T-cell (primary cell): ENCODE data around the gene KCNK4. TPM values are rescaled to one million over a fixed set of nuclear protein-coding genes. Genes with fewer than 3 reads are reported as not detected.
A peak's percentile ranks its signal among the peaks of the same experiment; 100 is the strongest.

ENCODE experiments used
- ATAC-seq, 4 experiments: fragments of 200-7000 bp in 3 of 4; fragments of 150-1000 bp in 1 of 4; cut with Tn5 transposase; replicated peaks in 1 of 4; 1 replicate in 3 of 4; 2 replicates in 1 of 4; pipeline ENCODE4 v1.10.0; 2021; ENCODE audit warnings: moderate library complexity in 3 of 4, mild to moderate bottlenecking in 2 of 4, moderate number of reproducible peaks in 1 of 4
- CTCF ChIA-PET, 2 donors: fragments of 300-600 bp; sonication (Branson Sonifier 250); formaldehyde crosslinking; loops; one replicate each; lab custom pipeline; 2022; ENCODE audit warnings: antibody characterized with exemption in 2 of 2; lab: Charles Lee
- POLR2A ChIA-PET, 2 donors: fragments of 300-600 bp; sonication (Branson Sonifier 250); formaldehyde crosslinking; loops; one replicate each; lab custom pipeline; 2022; ENCODE audit warnings: antibody characterized with exemption in 2 of 2; lab: Charles Lee
- DNase-seq, 35 experiments: peaks; one replicate each; pipeline versions ENCODE4 v3.0.0 to v3.0.0-alpha.2; 2013 to 2023
- H3K27ac ChIP-seq: one replicate; pipeline ENCODE4 v1.5.1; 2013; ENCODE audit warnings: low read length
- H3K27me3 ChIP-seq, 2 experiments: replicated peaks in 1 of 2; 1 replicate in 1 of 2; 2 replicates in 1 of 2; pipeline versions ENCODE4 v1.6.1 to v1.7.0; 2013; ENCODE audit warnings: low read length in 1 of 2, mixed read lengths in 1 of 2; ENCODE audit not compliant: control insufficient read depth in 2 of 2, insufficient read depth in 2 of 2; ENCODE audit errors: extremely low read depth in 1 of 2
- H3K36me3 ChIP-seq, 2 donors: 1 replicate in 1 of 2; 2 replicates in 1 of 2; pipeline versions ENCODE4 v1.6.1 to v1.7.0; 2013; ENCODE audit warnings: low read length in 1 of 2; ENCODE audit not compliant: control insufficient read depth in 2 of 2, insufficient read depth in 1 of 2; ENCODE audit errors: extremely low read depth in 1 of 2
- H3K4me1 ChIP-seq, 2 experiments: 1 replicate in 1 of 2; 2 replicates in 1 of 2; pipeline versions ENCODE4 v1.6.1 to v1.7.0; 2013; ENCODE audit warnings: low read length in 2 of 2, mixed read lengths in 1 of 2; ENCODE audit not compliant: insufficient read depth in 2 of 2, control insufficient read depth in 1 of 2; ENCODE audit errors: extremely low read depth in 1 of 2
- H3K4me3 ChIP-seq, 2 donors: 1 replicate in 1 of 2; 2 replicates in 1 of 2; pipeline versions ENCODE4 v1.5.1 to v1.7.0; 2013; ENCODE audit warnings: mild to moderate bottlenecking in 2 of 2, low read length in 1 of 2, moderate library complexity in 1 of 2; ENCODE audit not compliant: control insufficient read depth in 1 of 2; ENCODE audit errors: extremely low read depth in 1 of 2
- H3K9me3 ChIP-seq: 2 replicates; pipeline ENCODE4 v1.7.0; 2013
- H3K27ac Mint-ChIP-seq, 2 donors: one replicate each; pipeline ENCODE4 v1.8.0; 2020 to 2021; ENCODE audit warnings: mild to moderate bottlenecking in 2 of 2, mixed read lengths in 2 of 2
- H3K27me3 Mint-ChIP-seq, 2 donors: one replicate each; pipeline ENCODE4 v1.8.0; 2021 to 2022; ENCODE audit warnings: mixed read lengths in 2 of 2
- H3K36me3 Mint-ChIP-seq: one replicate; pipeline ENCODE4 v1.8.0; 2021; ENCODE audit warnings: mixed read lengths
- H3K4me1 Mint-ChIP-seq, 3 donors: one replicate each; pipeline ENCODE4 v1.8.0; 2020 to 2022; ENCODE audit warnings: mixed read lengths in 3 of 3, mild to moderate bottlenecking in 1 of 3
- H3K4me3 Mint-ChIP-seq, 3 donors: one replicate each; pipeline ENCODE4 v1.8.0; 2020 to 2022; ENCODE audit warnings: mild to moderate bottlenecking in 3 of 3, mixed read lengths in 3 of 3, moderate library complexity in 3 of 3
- H3K9me3 Mint-ChIP-seq, 3 donors: one replicate each; pipeline ENCODE4 v1.8.0; 2020 to 2022; ENCODE audit warnings: mixed read lengths in 3 of 3
- WGBS: methylation state at CpG from one replicate; pipeline ENCODE4 v1.1.5; 2013; ENCODE audit warnings: missing lambda C conversion rate; ENCODE audit not compliant: insufficient coverage; 5-methylcytosine and 5-hydroxymethylcytosine counted together
- total RNA-seq, 35 experiments: library from RNA in 6 of 35; stranded (reverse) in 6 of 35; fragments of 120-200 nt in 1 of 35; gene quantifications; one replicate each; pipeline versions ENCODE4 v1.2.1 to v1.2.4 and lab custom pipeline; 2013 to 2026

KCNK4 gene
- total RNA-seq (under 1 TPM in 3 of 5 donors, not detected in 2; 0.22 to 0.35 (median 0.33) TPM), total RNA-seq (lab: John Stamatoyannopoulos, UW) (0 to 0.34 (median 0.06) reads per million in 29 experiments)
- total RNA-seq (2013): not detected

DNA sequence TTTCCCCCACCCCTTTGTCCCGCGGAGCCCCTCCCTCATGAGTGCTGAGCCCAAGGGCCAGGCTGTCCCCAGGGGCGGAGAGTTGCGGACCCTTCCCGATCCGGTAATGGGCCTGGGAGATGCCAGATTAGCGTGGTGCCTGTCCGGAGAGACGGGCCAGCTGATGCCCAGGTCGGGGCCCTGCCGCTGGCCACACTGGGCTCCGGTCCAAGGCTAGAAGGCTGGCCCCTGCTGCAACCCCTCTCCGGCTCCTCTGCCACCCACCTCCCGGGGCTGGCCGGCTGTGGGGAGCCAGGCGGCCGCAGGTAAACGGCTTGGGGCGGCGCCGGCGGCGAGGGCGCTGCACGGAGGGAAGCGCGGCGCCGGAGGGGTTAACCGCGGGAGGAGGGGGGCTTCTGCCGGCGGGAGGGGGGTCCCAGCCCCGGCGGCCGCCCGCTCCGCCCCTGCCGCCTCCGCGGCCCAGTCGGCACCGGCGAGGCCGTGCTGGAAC is at the start of gene KCNK4:
Gene KCNK4 (plus strand): TSS at position 41 of the 490 bp plus-strand sequence. CDS start 1,717 bp downstream, outside the sequence.
- Mint-ChIP-seq H3K36me3 (no peaks in the 10 kb centered on the region), H3K27ac (no peak within 1 kb of the TSS), H3K9me3 (no peaks in the 10 kb centered on the region), H3K27me3 (peaks cover 36 to 43% of the 10 kb centered on the region in 2 donors), H3K4me1 (peaks cover 11 to 18% (median 12%) of the 10 kb centered on the region in 3 donors), H3K4me3 (peak within 1 kb of the TSS; percentile 57 to 73 (median 72))
- DNase-seq: no peak
- ATAC-seq: peak in 1 of 4 experiments; percentile 4
- ChIA-PET CTCF (no interaction called here), POLR2A (no interaction called here)
- 10% methylated on average over 43 of the region's 45 CpGs for WGBS
- H3K9me3 ChIP-seq: no peaks in the 10 kb centered on the region
- peaks cover 8 to 61% of the 10 kb centered on the region in 2 experiments for H3K27me3 ChIP-seq
- no peaks in the 10 kb centered on the region for H3K36me3 ChIP-seq
- no peak within 1 kb of the TSS for H3K27ac ChIP-seq
- H3K4me3 ChIP-seq: peak within 1 kb of the TSS in 1 of 2 donors; percentile 50
- H3K4me1 ChIP-seq: peaks cover 4 to 21% of the 10 kb centered on the region in 2 experiments

DNA sequence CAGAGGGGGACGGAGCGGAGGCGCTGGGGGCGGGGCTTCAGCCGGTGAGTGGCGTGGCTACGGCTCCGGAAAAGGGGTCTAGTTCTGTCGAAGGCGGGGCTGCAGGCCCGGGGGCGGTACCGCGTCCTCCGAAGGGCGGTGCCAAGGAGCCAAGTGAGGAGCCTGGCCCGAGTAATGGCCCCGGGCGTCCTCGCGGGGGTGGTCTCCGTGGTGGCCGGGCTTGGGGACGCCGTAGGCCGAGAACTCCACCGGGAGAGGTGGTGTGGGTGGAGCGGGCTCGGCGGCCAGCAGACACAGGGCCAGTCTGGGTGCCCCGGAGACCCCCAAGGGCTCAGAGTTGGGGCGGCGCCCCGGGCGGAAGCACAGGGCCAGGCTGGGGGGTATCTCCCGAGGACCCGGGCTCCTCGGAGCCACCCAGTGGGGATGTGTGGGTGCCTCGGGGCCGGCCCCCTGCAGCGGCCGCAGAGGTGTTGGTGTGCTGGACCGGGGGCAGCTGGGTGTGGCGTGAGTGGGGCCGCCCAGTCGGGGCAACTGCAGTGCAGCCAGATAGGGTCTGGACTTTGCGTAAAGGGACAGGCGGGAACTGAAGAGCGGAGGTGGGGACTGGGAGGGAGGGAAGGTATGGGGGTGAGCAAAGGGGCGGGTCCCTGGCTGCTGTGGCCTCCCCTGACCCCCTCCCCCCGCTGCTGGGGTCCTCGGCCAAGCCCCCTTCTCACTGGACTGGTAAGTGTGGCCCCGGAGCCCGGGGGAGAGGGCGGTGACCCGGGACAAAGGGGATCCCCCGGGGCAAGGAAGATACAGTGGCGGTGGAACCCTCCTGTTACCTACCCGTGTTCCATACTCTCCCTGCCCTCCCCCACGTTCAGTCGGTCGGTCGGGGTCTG is 49.4 kb upstream of the KCNK4 start:
- CTCF ChIA-PET: interaction anchor here in 1 of 2 donors (0.6 to 1.1 kb wide), 7 partner anchors 35 to 77 kb away, joined by 3 to 9 read pairs (median 5); partner anchors contain the start of genes BAD, FERMT3, PRDX5 and TRMT112
- ATAC-seq (peak in 2 of 4 experiments; percentile 1 to 2), DNase-seq (peak in 23 of 35 experiments; percentile 30 to 100 (median 99))

DNA sequence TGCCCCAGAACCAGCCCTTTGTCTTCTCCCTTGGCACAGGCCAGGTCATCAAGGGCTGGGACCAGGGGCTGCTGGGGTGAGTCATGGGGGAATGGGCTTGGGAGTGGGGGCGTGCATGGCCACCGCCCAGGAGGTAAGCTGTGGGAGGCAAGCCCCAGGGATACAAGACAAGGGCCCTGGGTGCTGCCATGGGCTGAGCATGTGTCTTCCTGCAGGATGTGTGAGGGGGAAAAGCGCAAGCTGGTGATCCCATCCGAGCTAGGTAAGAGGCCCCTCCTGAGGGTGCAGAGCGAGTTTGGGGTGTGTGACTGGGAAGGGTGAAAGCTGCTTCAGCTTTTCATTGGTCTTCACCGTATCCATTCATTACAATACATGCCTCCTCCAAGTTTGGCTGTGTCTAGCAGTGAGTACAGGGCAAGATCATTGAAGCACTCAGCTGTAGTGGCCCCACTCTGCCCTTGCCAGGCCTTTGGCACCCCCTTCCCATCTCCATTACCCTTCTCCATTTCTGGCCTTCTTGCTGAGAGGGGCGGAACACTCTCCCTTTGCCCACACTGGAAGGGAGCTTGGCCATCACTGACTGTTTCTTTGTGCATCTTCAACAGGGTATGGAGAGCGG is 47.8 kb upstream of the KCNK4 start:
- no peak for DNase-seq
- H3K4me1 Mint-ChIP-seq: peaks cover 36 to 50% (median 49%) of the 10 kb centered on the region in 3 donors
- no peaks in the 10 kb centered on the region for H3K9me3 Mint-ChIP-seq
- H3K36me3 Mint-ChIP-seq: no peaks in the 10 kb centered on the region
- no peak overlapping the region for H3K4me3 ChIP-seq
- CTCF ChIA-PET: interaction anchor here in 1 of 2 donors (1.0 kb wide), 1 partner anchor 39 kb away, joined by 3 read pairs; no protein-coding TSS in a partner anchor
- H3K36me3 ChIP-seq: peaks cover 8 to 17% of the 10 kb centered on the region in 2 donors
- H3K27me3 Mint-ChIP-seq: no peaks in the 10 kb centered on the region
- peak overlapping the region; percentile 46 to 93 (median 66) for H3K4me3 Mint-ChIP-seq
- no peaks in the 10 kb centered on the region for H3K27me3 ChIP-seq
- H3K9me3 ChIP-seq: no peaks in the 10 kb centered on the region
- no peak overlapping the region for H3K27ac ChIP-seq
- ATAC-seq: no peak
- H3K27ac Mint-ChIP-seq: peak overlapping the region; percentile 72 to 77
- POLR2A ChIA-PET: interaction anchor here in 1 of 2 donors (0.5 kb wide), 1 partner anchor 534 kb away, joined by 3 read pairs; no protein-coding TSS in a partner anchor
- peaks cover 12 to 60% of the 10 kb centered on the region in 2 experiments for H3K4me1 ChIP-seq
- no CpG with 5 or more reads among the region's 8 CpGs for WGBS

More for the DNA sequence above, 49.4 kb upstream of the KCNK4 start:
- H3K9me3 Mint-ChIP-seq: no peaks in the 10 kb centered on the region
- H3K27me3 Mint-ChIP-seq: no peaks in the 10 kb centered on the region
- H3K36me3 ChIP-seq: peaks cover 16 to 27% of the 10 kb centered on the region in 2 donors
- peaks cover 9 to 49% of the 10 kb centered on the region in 2 experiments for H3K4me1 ChIP-seq
- H3K9me3 ChIP-seq: no peaks in the 10 kb centered on the region
- peaks cover 37 to 43% (median 39%) of the 10 kb centered on the region in 3 donors for H3K4me1 Mint-ChIP-seq
- under 1% methylated on average over 55 of the region's 63 CpGs for WGBS
- H3K27me3 ChIP-seq: no peaks in the 10 kb centered on the region
- peak overlapping the region; percentile 49 to 73 for H3K4me3 ChIP-seq
- no peaks in the 10 kb centered on the region for H3K36me3 Mint-ChIP-seq
- H3K27ac ChIP-seq: peak overlapping the region; percentile 97
- H3K4me3 Mint-ChIP-seq: peak overlapping the region; percentile 83 to 93 (median 89)
- POLR2A ChIA-PET: interaction anchor here (0.6 to 1.0 kb wide), 4 partner anchors 43 to 76 kb away, joined by 3 to 5 read pairs (median 3); partner anchors contain the start of genes BAD (in 1 of the 2) and TRMT112 (in 1 of the 2)
- H3K27ac Mint-ChIP-seq: peak overlapping the region; percentile 97

DNA sequence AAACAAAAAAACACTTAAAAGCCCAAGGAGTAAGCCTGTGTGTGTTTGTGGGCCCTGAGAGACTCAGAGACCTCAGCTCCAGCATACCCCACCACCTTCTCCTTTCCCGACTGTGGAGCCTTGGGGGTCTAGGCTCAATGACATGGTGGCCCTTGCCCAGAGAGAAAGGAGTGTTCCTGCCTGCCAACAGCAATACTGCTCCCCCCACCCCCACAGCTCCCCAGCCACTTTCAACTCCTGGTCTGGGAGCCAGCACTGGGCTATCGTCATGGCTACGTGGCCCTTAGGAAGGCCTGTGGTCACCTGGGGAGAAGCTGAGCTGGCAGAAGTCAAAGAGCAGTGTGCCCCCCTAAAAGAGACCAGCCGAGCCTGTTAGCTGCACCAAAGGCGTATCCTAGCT is 47.0 kb upstream of the KCNK4 start:
- CTCF ChIA-PET: no interaction called here
- no peak overlapping the region for H3K27ac ChIP-seq
- peaks cover 12 to 60% of the 10 kb centered on the region in 2 experiments for H3K4me1 ChIP-seq
- no peak overlapping the region for H3K4me3 ChIP-seq
- ATAC-seq (no peak), DNase-seq (no peak)
- Mint-ChIP-seq H3K27ac (peak overlapping the region; percentile 72 to 77), H3K4me3 (peak overlapping the region; percentile 13 to 93 (median 66)), H3K9me3 (no peaks in the 10 kb centered on the region), H3K36me3 (no peaks in the 10 kb centered on the region), H3K27me3 (no peaks in the 10 kb centered on the region), H3K4me1 (peaks cover 36 to 50% (median 49%) of the 10 kb centered on the region in 3 donors)
- H3K27me3 ChIP-seq: no peaks in the 10 kb centered on the region
- H3K36me3 ChIP-seq: peaks cover 6 to 10% of the 10 kb centered on the region in 2 donors
- no peaks in the 10 kb centered on the region for H3K9me3 ChIP-seq
- POLR2A ChIA-PET: interaction anchor here in 1 of 2 donors (0.5 kb wide), 1 partner anchor 533 kb away, joined by 3 read pairs; no protein-coding TSS in a partner anchor
- 49% methylated on average over 2 of the region's 5 CpGs for WGBS

DNA sequence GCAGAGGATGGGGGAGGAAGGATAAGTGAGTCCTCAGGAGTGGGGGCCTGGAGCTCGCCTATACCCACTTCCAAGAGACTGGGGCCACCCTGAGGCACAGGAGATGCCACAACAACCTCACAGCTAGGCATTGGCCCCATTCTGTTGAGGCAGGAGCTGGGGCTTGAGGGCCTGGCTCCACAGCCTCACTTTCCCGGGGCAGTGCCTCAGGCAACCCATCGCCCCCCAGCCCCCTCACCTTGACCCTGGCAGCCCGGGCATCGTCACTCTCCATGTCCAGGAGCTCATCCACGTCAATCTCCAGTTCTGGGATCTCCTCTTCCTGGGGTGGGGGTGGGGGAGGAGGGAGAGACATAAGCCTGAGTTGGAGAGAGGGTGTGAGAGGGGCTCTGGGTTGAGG is 46.1 kb upstream of the KCNK4 start:
- H3K9me3 Mint-ChIP-seq: no peaks in the 10 kb centered on the region
- DNase-seq (no peak), ATAC-seq (no peak)
- H3K36me3 Mint-ChIP-seq: no peaks in the 10 kb centered on the region
- Histone ChIP-seq H3K27me3 (no peaks in the 10 kb centered on the region), H3K4me3 (peak overlapping the region in 1 of 2 donors; percentile 64), H3K9me3 (no peaks in the 10 kb centered on the region), H3K4me1 (peaks cover 12 to 57% of the 10 kb centered on the region in 2 experiments), H3K27ac (peak overlapping the region; percentile 30), H3K36me3 (peaks cover 6 to 10% of the 10 kb centered on the region in 2 donors)
- peak overlapping the region; percentile 87 to 88 for H3K27ac Mint-ChIP-seq
- ChIA-PET CTCF (interaction anchor here in 1 of 2 donors (0.6 to 1.1 kb wide), 4 partner anchors 18 to 73 kb away, joined by 3 to 4 read pairs (median 3); partner anchors contain the start of gene PRDX5), POLR2A (interaction anchor here in 1 of 2 donors (0.6 to 0.7 kb wide), 3 partner anchors 14 to 21 kb away, joined by 3 to 11 read pairs (median 4); no protein-coding TSS in a partner anchor)
- WGBS: 43% methylated on average over 3 of the region's 6 CpGs
- peaks cover 38 to 48% (median 45%) of the 10 kb centered on the region in 3 donors for H3K4me1 Mint-ChIP-seq
- H3K4me3 Mint-ChIP-seq: peak overlapping the region; percentile 80 to 90 (median 89)
- H3K27me3 Mint-ChIP-seq: no peaks in the 10 kb centered on the region
